ENCODE data around the gene CRYZ.
"Not testable (repeated sequence)": the region's sequence is repeated elsewhere in the genome, so short reads cannot be mapped to it uniquely, and the experiment has no call there.

The CRYZ gene

DNA sequence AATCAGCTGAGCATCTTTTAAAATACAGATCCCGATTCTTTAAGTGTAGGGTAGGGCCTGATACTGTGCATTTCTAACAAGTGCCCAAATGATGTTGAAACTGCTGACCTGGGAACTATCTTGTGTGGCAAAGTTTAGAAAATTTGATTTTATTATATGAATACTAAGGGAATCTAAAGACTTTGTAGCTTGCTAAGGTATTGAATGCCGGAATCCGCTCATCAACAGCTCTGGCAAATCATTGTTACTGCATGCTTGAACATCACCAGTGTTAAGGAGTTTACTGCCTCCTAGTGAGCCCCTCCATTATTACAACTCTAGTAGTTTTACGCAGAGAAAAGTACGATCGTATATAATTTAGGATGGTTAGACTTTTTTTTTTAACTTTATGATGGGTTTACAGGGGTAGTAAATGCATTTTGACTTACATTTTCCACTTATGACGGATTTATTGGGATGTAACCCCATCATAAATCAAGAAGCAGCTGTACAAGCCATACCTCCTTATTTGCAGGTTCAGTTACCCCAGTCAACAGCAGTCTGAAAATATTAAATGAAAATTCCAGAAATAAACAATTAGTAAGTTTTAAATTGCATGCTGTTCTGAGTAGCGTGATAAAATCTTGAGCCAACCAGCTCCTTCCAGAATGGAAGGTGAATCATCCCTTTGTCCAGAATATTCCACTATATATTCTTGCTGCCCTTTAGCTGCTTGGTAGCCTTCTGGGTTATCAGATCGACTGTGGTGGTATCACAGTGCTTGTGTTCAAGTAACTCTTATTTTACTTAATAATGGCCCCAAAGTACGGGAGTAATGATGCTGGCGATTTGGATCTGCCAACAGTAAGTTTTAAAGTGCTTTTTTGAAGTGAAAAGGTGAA, 994 bp upstream of the CRYZ start:
- TF ChIP-seq Cebpa-rat (IDR thresholded peaks at IDR 0.05): no peak
- Histone ChIP-seq H4K20me1 (peaks cover 0 to 22% (median 4%) of the 10 kb centered on the region in 11 experiments; a peak in 5 of 22 replicates), H3K4me1 (peaks cover 20 to 37% (median 27%) of the 10 kb centered on the region in 10 experiments), H3K36me3 (peaks cover 26 to 44% (median 40%) of the 10 kb centered on the region in 11 experiments), H3K9ac (peak overlapping the region; percentile 87 to 97 (median 93)), H3K4me3 (peak overlapping the region; percentile 69 to 89 (median 85)), H3K27me3 (no peaks in the 10 kb centered on the region), H3K4me2 (peak overlapping the region; percentile 66 to 94 (median 82)), H3K9me3 (replicated peaks in 1 of 11) (peaks cover 0 to 13% (median 7%) of the 10 kb centered on the region in 11 experiments; a peak in 10 of 22 replicates), H3K27ac (peak overlapping the region; percentile 87 to 98 (median 95))

DNA sequence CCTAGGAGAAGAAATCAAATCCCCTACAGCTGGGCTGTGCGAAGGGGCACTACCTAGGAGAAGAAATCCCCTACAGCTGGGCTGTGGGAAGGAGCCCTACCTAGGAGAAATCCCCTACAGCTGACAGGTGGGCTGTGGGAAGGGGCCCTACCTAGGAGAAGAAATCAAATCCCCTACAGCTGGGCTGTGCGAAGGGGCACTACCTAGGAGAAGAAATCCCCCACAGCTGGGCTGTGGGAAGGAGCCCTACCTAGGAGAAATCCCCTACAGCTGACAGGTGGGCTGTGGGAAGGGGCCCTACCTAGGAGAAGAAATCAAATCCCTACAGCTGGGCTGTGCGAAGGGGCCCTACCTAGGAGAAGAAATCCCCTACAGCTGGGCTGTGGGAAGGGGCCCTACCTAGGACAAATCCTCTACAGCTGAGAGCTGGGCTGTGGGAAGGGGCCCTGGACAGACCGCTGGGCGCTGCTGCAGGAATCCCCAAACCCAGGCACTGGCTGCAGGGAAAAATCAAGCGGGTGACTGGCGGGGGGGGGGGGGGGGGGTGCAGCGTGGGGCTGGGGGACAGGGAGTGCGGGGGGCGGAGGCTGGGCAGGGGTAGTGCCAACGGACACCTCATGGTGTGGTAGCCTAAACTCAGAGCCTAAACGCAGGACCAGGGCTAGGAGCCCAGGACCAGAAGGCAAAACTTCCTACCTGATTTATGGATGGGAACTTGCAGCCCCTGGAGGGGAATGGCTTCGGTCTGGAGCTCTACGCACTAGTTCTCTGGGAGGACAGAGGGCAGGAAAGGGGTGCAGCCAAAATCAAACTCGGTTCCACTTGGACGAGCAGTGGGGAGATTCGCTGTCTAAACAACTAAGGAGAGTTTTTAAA, 541 bp downstream of the CRYZ start:
- peak overlapping the region; percentile 87 to 97 (median 93) for H3K9ac ChIP-seq
- peak overlapping the region; percentile 87 to 98 (median 95); a peak in 21 of 22 replicates for H3K27ac ChIP-seq
- peaks cover 0 to 16% (median 4%) of the 10 kb centered on the region in 11 experiments; a peak in 11 of 22 replicates for H3K9me3 ChIP-seq (replicated peaks in 1 of 11)
- H4K20me1 ChIP-seq: peaks cover 0 to 22% (median 0%) of the 10 kb centered on the region in 11 experiments; a peak in 5 of 22 replicates
- H3K4me2 ChIP-seq: peak overlapping the region; percentile 79 to 94 (median 83)
- not testable (repeated sequence) for H3K27me3 ChIP-seq
- H3K36me3 ChIP-seq: peaks cover 11 to 33% (median 29%) of the 10 kb centered on the region in 11 experiments
- H3K4me3 ChIP-seq: peak overlapping the region; percentile 69 to 89 (median 85)
- H3K4me1 ChIP-seq: peaks cover 20 to 37% (median 27%) of the 10 kb centered on the region in 10 experiments

DNA sequence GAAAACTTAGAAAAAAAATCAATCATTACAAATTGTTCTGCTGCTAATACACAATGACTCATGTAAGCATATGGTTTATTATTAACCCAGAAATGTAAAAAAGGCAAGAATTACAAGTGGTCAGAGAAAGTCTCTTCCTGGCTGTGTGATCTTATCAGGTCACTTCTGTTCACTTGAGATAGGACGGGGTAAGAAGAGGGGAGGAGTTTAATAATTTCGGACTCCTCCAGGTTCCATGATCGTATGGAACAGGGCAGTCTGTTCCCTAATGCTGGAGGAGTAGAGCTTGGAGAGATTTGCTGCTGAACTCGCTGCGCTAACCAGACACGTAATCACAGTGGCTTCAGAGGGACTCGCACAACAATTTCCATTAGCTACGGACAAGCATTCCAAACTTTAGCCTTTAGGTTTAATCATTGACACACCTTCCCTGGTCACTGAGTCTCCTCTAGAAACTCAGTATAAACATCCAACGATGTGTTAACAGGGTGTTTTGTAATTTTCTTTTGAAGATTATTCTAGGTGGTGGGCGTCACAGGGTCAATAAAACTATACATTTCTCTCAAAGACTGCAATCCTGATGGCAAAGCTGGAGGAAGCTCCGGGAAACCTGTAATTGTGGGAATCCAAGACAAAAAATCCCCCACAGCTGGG, 1.3 kb downstream of the CRYZ start:
- H3K27me3 ChIP-seq: no peaks in the 10 kb centered on the region
- H3K27ac ChIP-seq: no peak overlapping the region
- H4K20me1 ChIP-seq: peaks cover 0 to 22% (median 0%) of the 10 kb centered on the region in 11 experiments; a peak in 5 of 22 replicates
- H3K36me3 ChIP-seq: peaks cover 3 to 30% (median 27%) of the 10 kb centered on the region in 11 experiments; a peak in 21 of 22 replicates
- H3K4me1 ChIP-seq: peaks cover 20 to 37% (median 27%) of the 10 kb centered on the region in 10 experiments
- peaks cover 7 to 23% (median 12%) of the 10 kb centered on the region in 11 experiments for H3K9me3 ChIP-seq (replicated peaks in 1 of 11)
- peak overlapping the region; percentile 79 to 94 (median 83) for H3K4me2 ChIP-seq
- TF ChIP-seq Cebpa-rat (IDR thresholded peaks at IDR 0.05): no peak
- H3K9ac ChIP-seq: peak overlapping the region in 2 of 11 experiments; percentile 89 to 93; a peak in 2 of 22 replicates
- H3K4me3 ChIP-seq: peak overlapping the region in 6 of 10 experiments; percentile 69 to 89 (median 85); a peak in 10 of 20 replicates

DNA sequence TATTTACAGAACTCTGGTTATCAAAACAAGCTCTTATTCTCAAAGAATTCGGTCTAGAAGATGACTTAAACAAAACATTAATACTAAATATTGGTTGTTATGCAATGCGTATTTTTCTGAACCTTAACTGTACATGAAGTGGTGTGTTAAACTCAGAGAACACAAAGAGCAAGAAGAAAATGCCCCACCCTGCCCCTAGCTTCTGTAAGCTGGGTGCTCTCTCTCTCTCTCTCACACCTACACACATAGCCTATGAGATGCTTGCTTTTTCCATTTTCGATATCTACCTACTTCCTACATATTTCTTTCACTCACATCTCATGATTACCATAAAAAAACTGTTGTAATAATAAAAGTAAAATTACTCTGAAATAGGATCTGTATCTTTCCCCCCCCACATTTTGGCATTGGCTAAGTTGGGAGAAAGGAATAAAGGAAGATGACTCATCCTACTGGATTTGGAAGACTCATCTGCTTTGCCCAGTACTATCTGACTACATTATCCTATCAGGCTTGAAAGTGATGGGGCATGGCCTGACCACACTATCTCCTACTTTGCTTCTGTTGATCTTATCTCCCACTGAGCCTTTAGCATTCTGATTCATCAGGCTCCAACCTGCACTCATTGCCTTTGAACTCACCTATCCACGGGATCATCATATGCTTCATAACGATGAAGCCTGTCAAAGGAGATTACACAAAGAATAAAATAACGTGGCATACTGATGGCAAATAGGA, 2.9 kb downstream of the CRYZ start:
- Histone ChIP-seq H4K20me1 (peaks cover 0 to 10% (median 0%) of the 10 kb centered on the region in 11 experiments; a peak in 4 of 22 replicates), H3K9me3 (replicated peaks in 1 of 11) (peaks cover 22 to 40% (median 28%) of the 10 kb centered on the region in 11 experiments), H3K27me3 (no peaks in the 10 kb centered on the region), H3K36me3 (peaks cover 8 to 35% (median 25%) of the 10 kb centered on the region in 11 experiments; a peak in 21 of 22 replicates), H3K4me3 (no peak overlapping the region), H3K4me1 (peaks cover 17 to 30% (median 22%) of the 10 kb centered on the region in 10 experiments), H3K27ac (no peak overlapping the region), H3K9ac (no peak overlapping the region), H3K4me2 (no peak overlapping the region)
- no peak for TF ChIP-seq Cebpa-rat (IDR thresholded peaks at IDR 0.05)

DNA sequence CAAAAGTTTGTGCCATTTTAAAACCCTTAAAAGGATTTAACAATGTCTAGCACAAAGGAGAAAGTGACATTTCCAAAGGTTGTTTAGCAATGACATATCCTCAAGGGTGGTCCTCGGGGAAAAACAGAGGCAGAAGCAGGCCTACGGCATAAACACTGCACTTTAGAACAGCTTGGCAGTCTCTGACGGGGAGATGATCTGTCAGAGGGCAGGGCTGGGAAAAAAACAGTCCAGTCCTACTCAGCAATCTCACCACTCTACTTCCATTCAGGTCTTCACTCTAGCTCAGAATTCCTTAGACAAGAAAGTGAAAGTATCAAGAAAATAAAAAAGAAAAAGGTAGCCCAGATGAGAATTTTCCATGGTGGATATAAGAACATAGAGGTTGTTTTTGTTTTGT, 4.1 kb downstream of the CRYZ start:
- peaks cover 7 to 19% (median 11%) of the 10 kb centered on the region in 10 experiments for H3K4me1 ChIP-seq
- H4K20me1 ChIP-seq: no peaks in the 10 kb centered on the region
- H3K4me2 ChIP-seq: no peak overlapping the region
- peaks cover 17 to 44% (median 31%) of the 10 kb centered on the region in 11 experiments for H3K36me3 ChIP-seq
- no peak overlapping the region for H3K9ac ChIP-seq
- no peaks in the 10 kb centered on the region for H3K27me3 ChIP-seq
- no peak overlapping the region for H3K27ac ChIP-seq
- TF ChIP-seq Cebpa-rat (IDR thresholded peaks at IDR 0.05): no peak
- H3K4me3 ChIP-seq: no peak overlapping the region
- peaks cover 22 to 44% (median 30%) of the 10 kb centered on the region in 11 experiments for H3K9me3 ChIP-seq (replicated peaks in 1 of 11)

DNA sequence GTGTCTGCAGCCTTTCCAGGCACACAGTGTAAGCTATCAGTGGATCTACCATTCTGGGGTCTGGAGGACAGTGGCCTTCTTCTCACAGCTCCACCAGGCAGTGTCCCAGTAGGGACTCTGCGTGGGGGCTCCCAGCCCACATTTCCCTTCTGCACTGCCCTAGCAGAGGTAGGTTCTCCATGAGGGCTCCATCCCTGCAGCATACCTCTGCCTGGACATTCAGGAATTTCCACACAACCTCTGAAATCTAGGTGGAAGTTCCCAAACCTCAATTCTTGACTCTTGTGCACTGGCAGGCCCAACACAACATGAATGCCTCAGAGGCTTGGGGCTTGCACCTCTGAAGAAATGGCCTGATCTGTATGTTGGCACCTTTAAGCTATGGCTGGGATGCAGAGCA, 6.8 kb downstream of the CRYZ start:
- H3K36me3 ChIP-seq: peaks cover 43 to 71% (median 55%) of the 10 kb centered on the region in 11 experiments
- no peak for TF ChIP-seq Cebpa-rat (IDR thresholded peaks at IDR 0.05)
- no peak overlapping the region for H3K4me2 ChIP-seq
- H3K27ac ChIP-seq: no peak overlapping the region
- H3K4me1 ChIP-seq: peaks cover 0 to 7% (median 0%) of the 10 kb centered on the region in 10 experiments; a peak in 3 of 20 replicates
- no peak overlapping the region for H3K9ac ChIP-seq
- no peaks in the 10 kb centered on the region for H3K27me3 ChIP-seq
- H4K20me1 ChIP-seq: no peaks in the 10 kb centered on the region
- peak overlapping the region in 2 of 10 experiments; percentile 27 to 32; a peak in 2 of 20 replicates for H3K4me3 ChIP-seq
- H3K9me3 ChIP-seq (replicated peaks in 1 of 11): peaks cover 22 to 44% (median 30%) of the 10 kb centered on the region in 11 experiments

DNA sequence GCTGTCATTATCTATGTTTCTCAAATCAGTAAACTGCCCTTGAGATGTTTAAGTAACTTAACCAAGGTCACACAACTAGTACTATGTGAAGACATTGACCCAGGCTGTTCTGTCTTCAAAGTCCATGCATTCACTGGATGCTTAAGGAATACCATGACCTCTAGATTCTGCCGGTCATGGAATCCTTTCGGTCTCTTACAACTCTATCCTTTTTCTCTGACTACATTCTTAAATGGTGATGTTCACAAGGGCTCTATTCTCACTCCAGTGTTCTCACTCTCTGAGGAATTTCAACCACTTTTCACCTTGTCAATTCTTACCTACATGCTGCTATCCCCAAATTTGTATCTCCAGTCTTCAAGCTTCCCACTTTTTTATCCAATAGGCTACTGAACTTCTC, 15.2 kb downstream of the CRYZ start:
- no peak overlapping the region for H3K27ac ChIP-seq
- no peaks in the 10 kb centered on the region for H3K4me1 ChIP-seq
- H3K4me2 ChIP-seq: no peak overlapping the region
- no peak overlapping the region for H3K9ac ChIP-seq
- H3K9me3 ChIP-seq (replicated peaks in 1 of 11): no peaks in the 10 kb centered on the region
- H3K36me3 ChIP-seq: peaks cover 59 to 99% (median 74%) of the 10 kb centered on the region in 11 experiments
- H4K20me1 ChIP-seq: no peaks in the 10 kb centered on the region
- TF ChIP-seq Cebpa-rat (IDR thresholded peaks at IDR 0.05): no peak
- no peak overlapping the region for H3K4me3 ChIP-seq
- no peaks in the 10 kb centered on the region for H3K27me3 ChIP-seq

DNA sequence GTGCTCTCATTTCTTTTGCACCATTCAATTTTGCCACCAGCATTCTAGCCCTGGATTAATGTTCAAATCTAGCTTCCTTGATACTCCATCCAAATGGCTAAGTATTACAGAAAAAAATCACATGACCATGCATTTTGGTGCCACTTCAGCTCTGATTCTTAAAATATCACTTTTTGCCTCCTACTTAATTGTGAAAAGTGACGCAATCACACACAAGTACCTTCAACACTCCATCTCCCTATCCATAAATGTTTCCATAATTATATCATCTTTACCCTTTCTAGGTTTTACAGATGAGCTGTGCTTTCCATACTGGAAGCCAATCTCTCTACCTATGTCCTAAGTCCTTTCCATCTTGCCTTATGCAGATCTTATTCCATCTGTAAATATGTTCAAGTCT, 16.0 kb downstream of the CRYZ start:
- H4K20me1 ChIP-seq: no peaks in the 10 kb centered on the region
- no peak overlapping the region for H3K9ac ChIP-seq
- H3K27me3 ChIP-seq: no peaks in the 10 kb centered on the region
- H3K36me3 ChIP-seq: peaks cover 52 to 98% (median 72%) of the 10 kb centered on the region in 11 experiments
- TF ChIP-seq Cebpa-rat (IDR thresholded peaks at IDR 0.05): peak in 1 of 11 experiments; percentile 69; a peak in 2 of 22 replicates
- H3K4me3 ChIP-seq: no peak overlapping the region
- no peaks in the 10 kb centered on the region for H3K9me3 ChIP-seq (replicated peaks in 1 of 11)
- H3K4me1 ChIP-seq: no peaks in the 10 kb centered on the region
- H3K4me2 ChIP-seq: no peak overlapping the region
- no peak overlapping the region for H3K27ac ChIP-seq
